HepG2 (cell line): Measurements from ENCODE around the gene CABLES1. TPM values are rescaled to one million over a fixed set of nuclear protein-coding genes. Genes with fewer than 3 reads are reported as not detected.

Experiments used
- BHLHE40 ChIP-seq: IDR thresholded peaks from 2 replicates; pipeline ENCODE4 v1.6.1; 2011; ENCODE audit warnings: low read length, improper control_type of control experiment
- EP300 ChIP-seq, 3 experiments: sonication (generic) in 1 of 3; formaldehyde crosslinking in 1 of 3; IDR thresholded peaks; 2 replicates each; pipeline versions ENCODE4 v1.5.1 to v1.6.1; 2011 to 2020; ENCODE audit warnings: low read depth in 2 of 3, low read length in 2 of 3, borderline replicate concordance in 1 of 3, improper control_type of control experiment in 1 of 3, mild to moderate bottlenecking in 1 of 3, missing genetic modification reagents in 1 of 3, moderate library complexity in 1 of 3
- HDAC1 ChIP-seq: sonication (generic); formaldehyde crosslinking; IDR thresholded peaks from 2 replicates; pipeline ENCODE4 v1.5.1; 2020; ENCODE audit warnings: mild to moderate bottlenecking, missing genetic modification reagents
- HDAC2 ChIP-seq: sonication (generic); formaldehyde crosslinking; IDR thresholded peaks from 2 replicates; pipeline ENCODE4 v1.4.0; 2020; ENCODE audit warnings: missing genetic modification reagents
- HOXA3 ChIP-seq: sonication (generic); formaldehyde crosslinking; IDR thresholded peaks from 2 replicates; pipeline ENCODE4 v1.5.0; 2020; ENCODE audit warnings: missing genetic modification reagents
- IKZF4 ChIP-seq: sonication (generic); formaldehyde crosslinking; IDR thresholded peaks from 2 replicates; pipeline ENCODE4 v1.5.1; 2020; ENCODE audit warnings: borderline replicate concordance, mild to moderate bottlenecking, low read depth, missing genetic modification reagents; ENCODE audit errors: not compliant biosample characterization
- KDM5A ChIP-seq: fragments of 200-600 bp; sonication (generic); IDR thresholded peaks from 2 replicates; pipeline ENCODE4 v1.7.0; 2018; ENCODE audit warnings: antibody characterized with exemption, mild to moderate bottlenecking, low read length, borderline replicate concordance
- MLLT10 ChIP-seq: sonication (generic); formaldehyde crosslinking; IDR thresholded peaks from 2 replicates; pipeline ENCODE4 v1.4.0; 2020; ENCODE audit warnings: missing genetic modification reagents
- PLSCR1 ChIP-seq: sonication (generic); formaldehyde crosslinking; IDR thresholded peaks from 2 replicates; pipeline ENCODE4 v1.5.0; 2020; ENCODE audit warnings: missing genetic modification reagents, mild to moderate bottlenecking, borderline replicate concordance
- RERE ChIP-seq: IDR thresholded peaks from 2 replicates; pipeline ENCODE4 v1.6.1; 2016; ENCODE audit warnings: low read depth, missing genetic modification reagents, missing compliant biosample characterization
- SMC3 ChIP-seq: IDR thresholded peaks from 2 replicates; pipeline ENCODE4 v1.6.1; 2011; ENCODE audit warnings: low read length, improper control_type of control experiment
- TCF7 ChIP-seq: sonication (generic); IDR thresholded peaks from 2 replicates; pipeline ENCODE4 v1.6.1; 2016; ENCODE audit warnings: antibody characterized with exemption, low read depth
- ZFX ChIP-seq: sonication (generic); formaldehyde crosslinking; IDR thresholded peaks from 2 replicates; pipeline ENCODE4 v1.4.0; 2020; ENCODE audit warnings: mild to moderate bottlenecking, low read depth, missing genetic modification reagents, moderate library complexity
- ZNF264 ChIP-seq: sonication (generic); formaldehyde crosslinking; IDR thresholded peaks from 2 replicates; pipeline ENCODE4 v1.4.0; 2020; ENCODE audit warnings: missing genetic modification reagents
- ZNF331 ChIP-seq: sonication (generic); formaldehyde crosslinking; IDR thresholded peaks from 2 replicates; pipeline ENCODE4 v1.4.0; 2020; ENCODE audit warnings: missing genetic modification reagents
- ZNF335 ChIP-seq: sonication (generic); formaldehyde crosslinking; IDR thresholded peaks from 2 replicates; pipeline ENCODE4 v1.4.0; 2020; ENCODE audit warnings: missing genetic modification reagents
- ZNF629 ChIP-seq: sonication (generic); formaldehyde crosslinking; conservative IDR thresholded peaks from 2 replicates; pipeline ENCODE4 v1.5.0; 2020; ENCODE audit warnings: missing genetic modification reagents
- polyA plus RNA-seq, 8 experiments: library from polyadenylated mRNA; depleted of rRNA in 3 of 8; stranded (reverse) in 7 of 8; unstranded in 1 of 8; fragments of >200 nt; fragmentation: Illumina TruSeq in 4 of 8; extraction: Trizol in 4 of 8; gene quantifications; 2 replicates each; pipeline versions ENCODE4 v1.2.1 to v1.2.3, GENCODE V29; 2011 to 2016; ENCODE audit warnings: low read depth in 4 of 8, missing spikeins in 1 of 8, mixed read lengths in 1 of 8; ENCODE audit not compliant: insufficient read depth in 1 of 8
- total RNA-seq, 5 experiments: library from RNA; depleted of rRNA; stranded (reverse); fragments of >200 nt; fragmentation: Illumina TruSeq; extraction: Trizol; gene quantifications; 2 replicates each; pipeline ENCODE4 v1.2.3, GENCODE V29; 2016; ENCODE audit warnings: low read depth in 1 of 5
- TF ChIP-seq, protein P1 (sequence below): sonication (generic); formaldehyde crosslinking; IDR thresholded peaks from 2 replicates; pipeline ENCODE4 v1.4.0; 2020; ENCODE audit warnings: missing genetic modification reagents, borderline replicate concordance
- TF ChIP-seq, protein P2 (sequence below): sonication (generic); formaldehyde crosslinking; IDR thresholded peaks from 2 replicates; pipeline ENCODE4 v1.4.0; 2020; ENCODE audit warnings: missing genetic modification reagents, low read depth, mild to moderate bottlenecking, borderline replicate concordance

Gene CABLES1
- total and polyA plus RNA-seq, 2 of the 13 experiments (the other 11 are each of a cell fraction or from before 2014, with no cell fraction given), result 14.7 to 25.8 TPM

DNA sequence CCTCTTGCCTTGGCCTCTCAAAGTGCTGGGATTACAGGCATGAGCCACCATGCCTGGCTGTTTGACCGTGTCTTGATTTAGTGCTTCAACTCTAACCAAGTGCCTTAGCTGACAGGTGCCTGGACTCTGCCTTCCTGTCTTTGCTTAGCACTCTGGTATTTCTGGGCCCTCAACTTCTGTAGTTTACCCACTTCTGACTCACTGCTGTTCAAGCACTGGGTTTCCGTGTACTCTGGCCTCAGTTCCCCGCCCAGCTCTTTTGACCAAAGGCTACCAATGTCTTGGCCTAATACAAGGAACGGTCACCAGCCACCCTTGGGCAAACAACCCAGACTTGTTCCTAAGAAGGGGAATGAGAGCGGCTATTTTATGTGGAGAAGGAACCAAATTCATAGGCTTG is 35.7 kb upstream of the CABLES1 start (continued):
- TF ChIP-seq, protein P1, sequence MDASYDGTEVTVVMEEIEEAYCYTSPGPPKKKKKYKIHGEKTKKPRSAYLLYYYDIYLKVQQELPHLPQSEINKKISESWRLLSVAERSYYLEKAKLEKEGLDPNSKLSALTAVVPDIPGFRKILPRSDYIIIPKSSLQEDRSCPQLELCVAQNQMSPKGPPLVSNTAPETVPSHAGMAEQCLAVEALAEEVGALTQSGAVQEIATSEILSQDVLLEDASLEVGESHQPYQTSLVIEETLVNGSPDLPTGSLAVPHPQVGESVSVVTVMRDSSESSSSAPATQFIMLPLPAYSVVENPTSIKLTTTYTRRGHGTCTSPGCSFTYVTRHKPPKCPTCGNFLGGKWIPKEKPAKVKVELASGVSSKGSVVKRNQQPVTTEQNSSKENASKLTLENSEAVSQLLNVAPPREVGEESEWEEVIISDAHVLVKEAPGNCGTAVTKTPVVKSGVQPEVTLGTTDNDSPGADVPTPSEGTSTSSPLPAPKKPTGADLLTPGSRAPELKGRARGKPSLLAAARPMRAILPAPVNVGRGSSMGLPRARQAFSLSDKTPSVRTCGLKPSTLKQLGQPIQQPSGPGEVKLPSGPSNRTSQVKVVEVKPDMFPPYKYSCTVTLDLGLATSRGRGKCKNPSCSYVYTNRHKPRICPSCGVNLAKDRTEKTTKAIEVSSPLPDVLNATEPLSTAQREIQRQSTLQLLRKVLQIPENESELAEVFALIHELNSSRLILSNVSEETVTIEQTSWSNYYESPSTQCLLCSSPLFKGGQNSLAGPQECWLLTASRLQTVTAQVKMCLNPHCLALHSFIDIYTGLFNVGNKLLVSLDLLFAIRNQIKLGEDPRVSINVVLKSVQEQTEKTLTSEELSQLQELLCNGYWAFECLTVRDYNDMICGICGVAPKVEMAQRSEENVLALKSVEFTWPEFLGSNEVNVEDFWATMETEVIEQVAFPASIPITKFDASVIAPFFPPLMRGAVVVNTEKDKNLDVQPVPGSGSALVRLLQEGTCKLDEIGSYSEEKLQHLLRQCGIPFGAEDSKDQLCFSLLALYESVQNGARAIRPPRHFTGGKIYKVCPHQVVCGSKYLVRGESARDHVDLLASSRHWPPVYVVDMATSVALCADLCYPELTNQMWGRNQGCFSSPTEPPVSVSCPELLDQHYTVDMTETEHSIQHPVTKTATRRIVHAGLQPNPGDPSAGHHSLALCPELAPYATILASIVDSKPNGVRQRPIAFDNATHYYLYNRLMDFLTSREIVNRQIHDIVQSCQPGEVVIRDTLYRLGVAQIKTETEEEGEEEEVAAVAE (CRISPR knock-in tag), result peak; percentile 35; the same call in 1 of the 2 replicates
- TF ChIP-seq HDAC2 (CRISPR knock-in tag) (peak; percentile 83), HOXA3 (CRISPR knock-in tag) (peak; percentile 52; the same call in 1 of the 2 replicates), TCF7 (peak; percentile 87), PLSCR1 (no peak), ZFX (peak; percentile 48; the same call in 1 of the 2 replicates), KDM5A (no peak), ZNF331 (CRISPR knock-in tag) (no peak), MLLT10 (no peak), SMC3 (peak; percentile 9; the same call in 1 of the 2 replicates), RERE (peak; percentile 49; the same call in 1 of the 2 replicates), ZNF629 (no peak; the same call in 1 of the 2 replicates), ZNF335 (CRISPR knock-in tag) (peak; percentile 57; the same call in 1 of the 2 replicates), ZNF264 (CRISPR knock-in tag) (no peak), BHLHE40 (no peak), IKZF4 (CRISPR knock-in tag) (no peak), EP300 (IDR thresholded peaks at IDR 0.05; ENCODE audit: low read depth in 2 of 2, low read length in 2 of 2) (peak; percentile 76 to 93; a peak in 3 of 4 replicates), EP300 (CRISPR knock-in tag; IDR thresholded peaks at IDR 0.05; ENCODE audit: borderline replicate concordance) (peak; percentile 90), HDAC1 (peak; percentile 71)
- TF ChIP-seq, protein P2, sequence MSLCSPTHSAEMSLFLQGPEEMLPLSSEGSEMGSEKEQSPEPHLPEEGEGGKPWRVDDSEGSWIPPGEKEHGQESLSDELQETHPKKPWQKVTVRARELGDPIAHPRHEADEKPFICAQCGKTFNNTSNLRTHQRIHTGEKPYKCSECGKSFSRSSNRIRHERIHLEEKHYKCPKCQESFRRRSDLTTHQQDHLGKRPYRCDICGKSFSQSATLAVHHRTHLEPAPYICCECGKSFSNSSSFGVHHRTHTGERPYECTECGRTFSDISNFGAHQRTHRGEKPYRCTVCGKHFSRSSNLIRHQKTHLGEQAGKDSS (CRISPR knock-in tag), result no peak
